GM18858 (cell line): Measurements from ENCODE around the gene FAAH.

ENCODE experiments used
- ATAC-seq: cut with Tn5 transposase; IDR thresholded peaks from one replicate; pipeline ENCODE4 v1.9.1; 2021; ENCODE audit not compliant: unreplicated experiment

The FAAH gene

DNA sequence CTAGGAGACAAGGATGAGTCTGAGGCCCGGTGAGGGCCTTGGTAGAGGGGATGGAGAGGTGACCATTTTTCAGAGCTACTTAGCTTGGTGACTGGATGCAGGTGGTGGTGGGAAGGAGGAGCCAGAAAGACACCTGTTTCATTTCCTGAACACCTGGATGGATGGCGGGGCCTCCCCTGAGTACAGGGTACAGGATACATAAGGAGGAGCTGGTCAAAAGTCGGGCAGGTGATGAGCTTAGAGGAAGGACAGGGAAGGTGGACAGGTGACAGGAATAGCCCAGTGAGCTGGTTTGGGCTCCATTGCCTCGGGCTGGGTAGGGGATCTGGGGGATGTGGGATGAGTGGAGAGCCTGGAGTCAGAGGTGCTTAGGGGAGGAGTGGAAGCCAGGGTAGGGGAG is 6.3 kb downstream of the FAAH start:
- no peak for ATAC-seq

DNA sequence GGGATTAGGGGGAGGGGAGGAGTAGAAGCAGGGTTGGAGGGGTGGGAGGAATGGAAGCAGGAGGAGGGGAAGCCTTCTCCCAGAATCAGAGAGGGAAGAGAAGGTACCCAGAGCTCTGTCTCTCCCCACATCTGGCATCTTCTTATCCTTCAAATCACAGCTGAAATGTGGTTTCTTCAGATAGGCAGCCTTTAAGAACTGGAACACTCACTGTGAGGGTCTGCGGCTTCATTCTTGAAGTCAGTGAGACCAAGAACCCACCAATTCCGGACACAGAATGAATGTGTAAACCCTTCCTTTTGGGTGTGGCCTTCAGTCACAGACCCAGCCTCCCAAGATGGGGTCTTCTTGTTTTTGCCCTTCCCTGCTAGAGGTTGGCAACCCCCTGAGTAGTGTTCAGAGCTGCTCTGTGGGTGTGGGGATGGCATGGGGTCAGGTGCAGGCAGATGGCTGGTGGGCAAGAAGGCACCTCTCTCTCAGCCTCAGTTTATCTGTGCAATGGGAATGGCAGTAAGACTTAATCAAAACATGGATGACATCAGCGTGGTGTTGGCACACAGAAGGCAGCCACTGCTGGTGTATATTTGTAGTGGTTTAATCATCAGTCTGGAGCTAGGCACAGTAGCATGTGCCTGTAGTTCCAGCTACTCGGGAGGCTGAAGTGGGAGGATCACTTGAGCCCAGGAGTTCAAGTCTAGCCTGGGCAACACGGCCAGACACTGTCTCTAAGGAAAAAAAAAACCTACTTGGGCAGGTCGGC is 7.2 kb downstream of the FAAH start:
- ATAC-seq: no peak

DNA sequence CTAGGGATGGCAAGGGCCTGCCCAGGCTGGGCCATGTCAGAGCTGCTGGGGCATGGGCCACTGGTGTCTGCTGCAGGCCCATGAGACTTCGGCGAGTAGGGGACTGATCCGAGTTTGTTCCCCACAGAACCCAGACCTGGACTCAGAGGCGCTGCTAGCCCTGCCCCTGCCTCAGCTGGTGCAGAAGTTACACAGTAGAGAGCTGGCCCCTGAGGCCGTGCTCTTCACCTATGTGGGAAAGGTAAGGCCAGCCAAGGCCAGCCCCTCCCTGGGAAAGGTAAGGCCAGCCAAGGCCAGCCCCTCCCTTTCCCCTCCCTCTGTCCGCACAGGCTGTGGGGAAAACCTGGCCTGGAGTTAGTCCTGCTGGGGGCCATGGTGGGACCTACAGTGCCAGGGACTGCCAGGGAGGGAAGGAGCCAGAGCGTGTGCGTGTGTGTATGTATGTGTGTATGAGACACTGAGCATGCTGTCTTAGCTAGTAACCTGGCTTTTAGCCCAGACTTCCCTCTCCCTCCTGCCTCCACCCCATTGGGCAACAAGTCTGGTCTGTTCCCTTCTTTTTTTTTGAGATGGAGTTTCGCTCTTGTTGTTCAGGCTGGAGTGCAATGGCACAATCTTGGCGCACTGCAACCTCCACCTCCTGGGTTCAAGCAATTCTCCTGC is 8.0 kb downstream of the FAAH start:
- ATAC-seq: no peak

DNA sequence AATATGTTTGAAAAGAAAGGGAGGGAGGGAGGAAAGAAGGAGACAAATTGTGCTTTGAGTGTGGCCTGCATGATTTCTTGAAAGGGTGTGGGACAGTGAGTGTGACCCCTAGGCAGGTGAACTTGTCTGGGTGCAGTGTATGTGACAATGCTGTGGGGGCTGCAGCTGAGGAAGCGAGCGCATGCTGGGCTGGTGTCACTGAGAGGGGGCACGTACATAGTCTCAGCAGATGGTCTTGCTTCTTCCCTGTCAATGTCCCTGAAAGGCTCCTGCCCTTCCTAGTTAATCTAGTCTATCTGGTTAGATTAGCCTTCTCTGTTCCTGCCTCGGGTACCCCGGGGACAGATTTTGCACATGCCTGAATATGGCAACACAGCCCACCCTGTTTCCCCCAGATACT is 9.8 kb downstream of the FAAH start:
- ATAC-seq: no peak

DNA sequence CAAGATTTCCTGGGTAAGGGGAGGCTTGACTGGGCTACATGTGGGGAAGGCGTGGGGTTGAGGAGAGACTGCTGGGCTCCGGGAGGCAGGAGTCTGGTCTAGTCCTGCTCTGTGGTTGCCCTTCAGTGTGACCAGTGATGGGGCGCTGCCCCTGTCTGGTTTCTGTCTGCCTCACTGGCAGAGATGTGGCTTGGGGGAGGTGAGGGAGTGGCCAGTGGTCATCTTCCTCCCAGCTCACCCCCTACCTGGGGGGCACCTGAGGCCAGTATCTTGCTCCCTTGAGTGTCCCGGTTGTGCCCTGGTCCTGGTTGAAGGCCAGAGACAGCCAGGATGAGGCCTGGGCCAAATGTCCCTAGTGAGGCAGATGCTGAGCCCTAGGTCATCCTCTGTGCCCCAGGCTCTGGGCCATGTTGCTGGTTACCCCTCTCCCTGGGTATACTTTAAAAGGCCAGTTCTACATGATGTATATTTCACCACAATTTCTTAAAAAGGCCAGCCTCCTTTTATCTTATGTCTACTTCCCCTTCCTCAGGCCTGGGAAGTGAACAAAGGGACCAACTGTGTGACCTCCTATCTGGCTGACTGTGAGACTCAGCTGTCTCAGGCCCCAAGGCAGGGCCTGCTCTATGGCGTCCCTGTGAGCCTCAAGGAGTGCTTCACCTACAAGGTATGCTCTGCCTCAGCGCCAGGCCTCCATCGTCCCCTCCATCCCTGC is 10.5 kb downstream of the FAAH start:
- ATAC-seq: no peak

DNA sequence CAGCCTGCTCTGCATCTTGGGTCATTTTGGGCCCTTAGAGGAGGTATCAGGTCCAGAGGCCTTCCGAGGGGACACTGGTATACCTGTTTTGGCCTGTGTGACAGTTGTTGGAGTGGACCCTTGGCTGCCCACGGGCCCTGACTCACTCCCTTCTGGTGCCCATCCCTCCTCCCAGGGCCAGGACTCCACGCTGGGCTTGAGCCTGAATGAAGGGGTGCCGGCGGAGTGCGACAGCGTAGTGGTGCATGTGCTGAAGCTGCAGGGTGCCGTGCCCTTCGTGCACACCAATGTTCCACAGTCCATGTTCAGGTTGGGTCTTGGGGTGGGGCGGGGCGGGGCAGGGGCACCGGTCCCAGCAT is 11.1 kb downstream of the FAAH start:
- ATAC-seq: no peak

DNA sequence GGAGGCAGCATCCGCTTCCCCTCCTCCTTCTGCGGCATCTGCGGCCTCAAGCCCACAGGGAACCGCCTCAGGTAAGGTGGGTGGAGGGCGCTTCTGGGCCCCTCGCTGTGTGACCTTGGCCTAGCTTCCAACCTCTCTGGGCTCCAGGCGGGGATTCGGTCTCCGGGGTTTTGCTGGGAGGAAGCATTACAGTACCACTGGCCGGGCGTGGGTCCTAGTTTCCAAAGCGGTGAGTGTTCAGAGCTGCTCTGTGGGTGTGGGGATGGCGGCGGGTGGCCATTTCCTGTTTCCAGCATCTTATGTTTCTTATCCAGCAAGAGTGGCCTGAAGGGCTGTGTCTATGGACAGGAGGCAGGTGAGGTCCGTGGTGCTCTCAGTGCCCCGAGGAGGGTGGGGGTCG is 11.6 kb downstream of the FAAH start:
- no peak for ATAC-seq

DNA sequence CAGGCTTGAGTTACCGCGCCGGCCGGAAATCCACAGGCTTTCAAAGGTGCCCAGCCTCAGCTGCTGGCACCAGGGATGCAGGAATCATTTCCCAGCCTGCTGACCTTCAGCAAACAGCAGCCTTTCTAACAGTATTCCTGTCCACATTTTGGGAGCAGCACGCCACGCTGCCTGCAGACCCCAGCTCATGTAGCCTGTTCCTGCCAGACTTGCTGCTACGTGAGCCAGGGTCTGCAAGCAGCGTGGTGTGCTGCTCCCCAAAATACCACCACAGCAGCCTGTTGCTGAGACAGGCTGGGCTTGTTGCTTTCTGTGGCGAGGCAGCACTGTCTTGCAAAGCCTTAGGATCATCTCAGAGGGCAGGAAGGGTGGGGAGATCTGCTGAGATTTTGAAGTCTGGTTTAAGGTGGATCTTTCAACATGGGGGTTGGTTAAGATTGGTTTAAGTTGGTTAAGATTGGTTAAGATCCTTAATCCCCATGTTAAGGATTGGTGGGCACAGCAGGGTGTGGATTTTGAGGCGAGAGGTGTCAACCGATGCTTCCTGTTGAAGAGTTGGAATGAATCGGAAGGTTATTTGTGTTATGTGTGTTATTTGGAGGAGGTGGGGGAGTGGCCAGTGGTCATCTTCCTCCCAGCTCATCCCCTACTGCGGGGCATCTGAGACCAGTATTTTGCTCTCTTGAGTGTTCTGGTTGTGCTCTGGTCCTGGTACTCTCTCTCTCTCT is 12.9 kb downstream of the FAAH start:
- ATAC-seq: no peak

DNA sequence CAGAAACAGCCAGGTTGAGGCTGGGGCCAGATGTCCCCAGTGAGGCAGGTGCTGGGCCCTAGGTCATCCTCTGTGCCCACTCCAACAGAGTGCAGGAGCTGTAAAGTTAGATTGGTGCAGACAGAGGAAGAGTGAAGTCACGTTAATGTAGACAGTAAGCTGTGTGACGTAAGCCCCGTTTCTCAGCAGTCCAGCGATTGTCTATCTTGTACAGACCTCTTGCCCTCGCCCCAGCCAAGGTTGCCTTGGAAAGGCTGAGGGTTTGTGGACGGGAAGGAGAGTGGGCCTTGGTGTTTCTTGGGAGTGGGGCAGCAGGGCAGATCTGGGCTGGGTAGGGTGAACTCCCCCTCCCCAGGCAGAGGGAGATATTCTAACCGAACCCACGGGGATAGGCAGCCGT is 13.5 kb downstream of the FAAH start:
- no peak for ATAC-seq

DNA sequence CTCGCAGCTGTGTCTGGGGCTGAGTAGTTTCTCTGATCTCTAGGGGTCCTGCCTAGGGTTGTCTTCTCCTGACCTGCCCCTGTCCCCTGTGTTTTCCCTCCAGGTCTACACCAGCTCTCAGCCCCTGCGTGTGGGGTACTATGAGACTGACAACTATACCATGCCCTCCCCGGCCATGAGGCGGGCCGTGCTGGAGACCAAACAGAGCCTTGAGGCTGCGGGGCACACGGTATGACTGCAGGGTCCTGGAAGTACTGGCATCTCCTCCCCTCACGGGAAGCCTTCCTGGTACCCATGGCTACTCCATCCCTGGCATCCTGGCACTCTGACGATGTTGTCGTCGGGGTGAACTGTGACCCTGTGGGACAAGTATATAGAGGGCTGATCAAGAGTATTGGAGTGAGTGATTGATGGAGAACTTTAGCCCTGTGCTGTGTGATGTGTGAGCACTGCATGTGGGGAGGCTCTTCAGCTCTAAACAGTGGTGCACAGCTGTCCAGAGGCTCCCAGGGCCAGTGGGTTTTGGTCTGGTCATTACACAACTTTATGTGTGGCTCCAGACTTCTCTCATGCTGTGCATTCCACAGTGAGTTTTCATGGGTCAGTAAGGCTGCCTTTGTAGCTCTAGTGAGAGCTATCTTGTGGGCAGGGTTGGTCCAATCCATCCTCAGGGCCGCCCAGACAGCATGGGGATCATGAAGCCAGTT is 14.4 kb downstream of the FAAH start:
- no peak for ATAC-seq

DNA sequence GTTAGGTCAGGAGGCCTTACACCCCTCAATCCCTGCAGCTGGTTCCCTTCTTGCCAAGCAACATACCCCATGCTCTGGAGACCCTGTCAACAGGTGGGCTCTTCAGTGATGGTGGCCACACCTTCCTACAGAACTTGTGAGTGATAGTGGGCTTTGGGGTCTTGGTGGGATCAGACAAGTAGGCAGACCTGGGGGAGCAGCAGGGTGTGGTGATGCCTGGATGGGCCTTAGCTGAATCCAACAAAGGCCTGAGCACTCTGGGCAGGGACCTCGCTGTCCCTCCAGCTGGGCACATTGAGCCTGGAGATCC is 14.9 kb downstream of the FAAH start:
- no peak for ATAC-seq

DNA sequence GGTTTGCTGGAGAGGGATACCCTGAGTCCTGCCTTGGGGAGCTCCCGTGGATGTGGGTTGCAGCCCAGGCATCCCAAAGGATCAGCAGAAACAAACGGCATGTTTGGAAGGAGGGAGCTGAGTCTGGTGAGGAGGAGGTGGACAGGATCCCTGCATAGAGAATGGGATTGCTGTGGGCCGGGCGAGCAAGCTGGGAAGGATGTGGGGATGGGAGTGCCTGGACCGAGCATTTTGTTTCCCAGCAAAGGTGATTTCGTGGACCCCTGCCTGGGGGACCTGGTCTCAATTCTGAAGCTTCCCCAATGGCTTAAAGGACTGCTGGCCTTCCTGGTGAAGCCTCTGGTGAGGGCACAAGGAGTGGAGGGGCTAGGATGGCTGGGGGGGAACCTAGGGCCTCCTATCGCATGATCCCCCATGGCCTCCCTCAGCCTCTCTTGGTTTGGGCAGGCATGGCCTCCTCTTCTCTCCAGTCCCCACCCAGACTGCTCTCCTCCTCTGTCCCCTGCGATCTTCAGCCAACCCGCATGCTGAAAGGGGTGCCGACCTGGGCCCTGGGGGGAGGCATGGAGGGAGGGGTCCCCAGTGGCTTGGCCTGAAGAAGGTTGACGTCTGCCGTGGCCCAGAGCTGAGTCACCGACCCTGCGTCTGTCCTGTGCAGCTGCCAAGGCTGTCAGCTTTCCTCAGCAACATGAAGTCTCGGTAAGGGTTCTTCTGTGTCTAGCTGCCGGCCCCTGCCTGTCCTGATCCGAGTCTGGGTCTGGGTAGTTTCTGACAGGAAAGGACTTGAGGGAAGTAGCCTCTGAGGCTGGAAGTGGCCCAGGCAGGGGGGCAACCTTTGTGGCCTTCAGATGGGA is 16.3 kb downstream of the FAAH start:
- no peak for ATAC-seq

DNA sequence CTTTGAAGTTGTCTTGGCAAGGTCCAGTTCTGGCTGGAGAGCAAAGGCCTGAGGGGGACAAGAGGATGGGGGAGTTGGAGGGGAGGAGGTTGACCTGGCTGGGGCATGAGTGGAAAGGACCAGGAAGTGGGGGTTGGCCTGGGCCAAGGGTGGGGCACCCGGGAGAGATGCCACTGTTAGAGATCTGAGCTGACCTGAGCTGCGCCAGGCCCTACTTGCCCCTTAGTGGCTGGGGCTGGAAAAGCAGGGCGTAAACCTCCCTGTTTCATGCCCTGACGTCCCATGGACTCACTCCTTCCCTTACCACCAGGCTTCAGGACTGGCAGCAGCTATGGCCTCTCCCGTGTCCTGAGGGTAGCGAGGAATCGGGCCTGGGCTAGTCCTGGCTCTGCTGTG is 16.9 kb downstream of the FAAH start:
- ATAC-seq: no peak

DNA sequence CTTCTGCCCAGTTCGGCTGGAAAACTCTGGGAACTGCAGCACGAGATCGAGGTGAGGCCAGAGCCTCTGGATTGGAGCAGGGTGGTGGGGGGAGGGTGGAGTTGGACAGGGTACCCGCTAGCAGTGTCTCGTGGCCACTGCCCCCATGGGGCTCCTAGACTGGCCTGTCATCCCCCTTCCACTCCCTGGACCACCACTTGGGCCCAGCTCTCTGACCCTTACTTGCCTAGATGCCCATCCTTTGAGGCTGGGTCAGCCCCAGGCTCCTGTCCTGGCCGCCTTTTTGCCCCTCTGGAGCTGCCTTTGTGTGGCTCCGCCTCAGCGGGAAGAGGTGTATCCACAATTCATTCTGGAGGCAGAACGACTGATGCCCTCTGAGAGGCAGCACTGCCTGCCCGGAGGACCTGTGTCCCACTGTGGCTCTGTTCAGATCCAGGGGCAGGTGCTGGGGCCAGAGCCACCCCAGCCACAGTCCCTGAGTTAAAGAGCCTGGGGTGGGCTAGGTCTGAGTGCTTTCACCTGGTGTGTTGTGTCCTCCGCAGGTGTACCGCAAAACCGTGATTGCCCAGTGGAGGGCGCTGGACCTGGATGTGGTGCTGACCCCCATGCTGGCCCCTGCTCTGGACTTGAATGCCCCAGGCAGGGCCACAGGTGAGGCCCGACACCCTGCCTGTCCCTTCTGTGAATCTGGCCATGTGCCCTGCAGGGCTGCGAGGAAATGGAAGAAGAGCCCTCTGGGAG is 17.7 kb downstream of the FAAH start:
- no peak for ATAC-seq

DNA sequence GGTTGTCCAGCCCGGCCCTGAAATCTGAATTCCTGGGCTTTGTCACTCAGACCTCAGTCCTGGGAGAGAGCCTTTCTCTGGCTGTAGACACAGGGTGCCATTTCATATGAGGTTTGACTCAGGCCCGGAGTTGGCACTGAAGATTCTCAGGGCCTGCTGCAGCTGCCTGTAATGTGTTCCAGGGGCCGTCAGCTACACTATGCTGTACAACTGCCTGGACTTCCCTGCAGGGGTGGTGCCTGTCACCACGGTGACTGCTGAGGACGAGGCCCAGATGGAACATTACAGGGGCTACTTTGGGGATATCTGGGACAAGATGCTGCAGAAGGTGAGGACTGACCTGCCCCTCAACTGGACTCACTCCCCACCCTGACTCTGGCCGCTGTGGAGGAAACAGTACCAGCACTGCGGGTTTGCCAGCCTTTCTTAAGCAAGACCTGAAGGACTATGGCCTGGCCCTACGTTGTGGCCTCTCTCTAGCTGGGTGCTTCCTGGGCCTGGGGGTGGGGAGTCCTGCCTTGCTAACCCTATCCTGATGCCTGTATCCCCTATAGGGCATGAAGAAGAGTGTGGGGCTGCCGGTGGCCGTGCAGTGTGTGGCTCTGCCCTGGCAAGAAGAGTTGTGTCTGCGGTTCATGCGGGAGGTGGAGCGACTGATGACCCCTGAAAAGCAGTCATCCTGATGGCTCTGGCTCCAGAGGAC is 18.9 kb downstream of the FAAH start:
- ATAC-seq: no peak

DNA sequence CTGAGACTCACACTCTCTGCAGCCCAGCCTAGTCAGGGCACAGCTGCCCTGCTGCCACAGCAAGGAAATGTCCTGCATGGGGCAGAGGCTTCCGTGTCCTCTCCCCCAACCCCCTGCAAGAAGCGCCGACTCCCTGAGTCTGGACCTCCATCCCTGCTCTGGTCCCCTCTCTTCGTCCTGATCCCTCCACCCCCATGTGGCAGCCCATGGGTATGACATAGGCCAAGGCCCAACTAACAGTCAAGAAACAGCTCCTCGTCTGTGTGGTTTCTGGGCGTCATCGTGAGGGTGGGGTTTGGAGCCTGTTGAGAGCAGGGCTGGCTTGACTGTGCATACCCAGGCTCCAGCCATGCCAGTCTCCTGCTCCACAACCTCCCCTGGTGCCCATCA is 19.5 kb downstream of the FAAH start:
- no peak for ATAC-seq

DNA sequence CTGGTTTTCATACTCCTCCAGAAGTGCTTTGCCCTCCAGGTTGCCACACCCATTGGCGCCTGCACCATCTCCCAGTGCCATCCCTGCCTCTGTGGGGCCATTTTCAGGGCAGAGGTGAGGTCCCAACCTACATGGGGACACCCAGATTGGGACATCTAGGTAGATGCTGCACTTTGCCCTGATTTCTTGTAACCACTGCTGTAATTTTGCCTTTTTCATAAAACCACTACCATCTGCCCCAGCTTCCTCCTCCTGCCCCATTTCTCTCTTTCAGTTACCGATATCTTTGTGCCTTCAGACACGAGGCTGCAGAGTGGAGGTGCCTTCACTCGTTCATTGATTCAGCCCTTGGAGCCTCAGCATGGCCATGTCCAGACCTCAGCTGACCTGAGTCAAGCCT is 21.4 kb downstream of the FAAH start:
- no peak for ATAC-seq

DNA sequence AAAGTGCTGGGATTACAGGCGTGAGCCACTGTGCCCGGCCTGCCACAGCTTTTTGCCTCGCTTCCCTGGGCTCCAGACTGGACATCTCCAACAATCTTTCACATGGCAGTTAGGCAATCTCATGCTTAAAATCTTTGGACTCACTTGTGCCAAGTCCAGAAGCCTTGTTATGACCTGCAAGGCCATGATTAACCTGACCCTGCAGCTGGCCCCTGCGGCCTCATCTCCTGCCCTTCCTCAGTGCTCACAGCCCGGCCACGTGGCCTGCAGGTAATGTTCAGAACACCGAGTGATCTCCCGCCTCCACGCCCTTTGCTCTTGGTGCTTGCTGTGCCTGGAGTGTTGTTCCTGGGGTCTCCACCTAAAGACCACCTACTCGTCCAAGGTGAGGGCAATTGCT is 24.9 kb downstream of the FAAH start:
- no peak for ATAC-seq

DNA sequence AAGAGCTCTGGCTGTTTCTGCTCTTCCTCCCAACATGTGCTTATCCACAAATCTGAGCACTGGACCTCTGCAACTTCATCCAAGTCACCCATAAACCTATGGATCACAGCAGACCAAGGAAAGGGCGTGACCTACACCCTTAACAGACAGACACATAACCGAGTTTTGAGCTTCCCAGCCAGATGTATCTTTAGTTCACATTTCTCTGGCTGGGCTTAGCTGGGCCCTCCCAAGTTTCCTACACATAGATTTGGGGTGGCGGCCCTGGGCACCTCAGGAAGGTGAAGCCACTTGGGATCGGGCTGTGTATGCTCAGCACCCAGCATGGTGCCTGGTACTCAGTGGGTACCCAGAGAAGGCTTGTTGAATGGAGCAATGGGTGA is 26.4 kb downstream of the FAAH start:
- ATAC-seq: no peak
